Mucosa of rectum (tissue), 2 donors: ENCODE measurements around the gene PHKG1.
"Not testable (repeated sequence)": the region's sequence is repeated elsewhere in the genome, so short reads cannot be mapped to it uniquely, and the experiment has no call there.

Source experiments
- H3K27ac ChIP-seq, 2 donors: one replicate each; pipeline ENCODE4 v1.7.0; 2013; ENCODE audit warnings: inconsistent platforms in 2 of 2, low read depth in 2 of 2, low read length in 2 of 2
- H3K27me3 ChIP-seq, 2 donors: one replicate each; pipeline ENCODE4 v1.7.0; 2013; ENCODE audit warnings: low read length in 2 of 2; ENCODE audit not compliant: control insufficient read depth in 2 of 2, insufficient read depth in 2 of 2
- H3K36me3 ChIP-seq, 2 donors: one replicate each; pipeline ENCODE4 v1.7.0; 2013; ENCODE audit warnings: low read length in 2 of 2; ENCODE audit not compliant: control insufficient read depth in 2 of 2, insufficient read depth in 2 of 2
- H3K4me1 ChIP-seq, 2 donors: one replicate each; pipeline ENCODE4 v1.7.0; 2013; ENCODE audit warnings: low read length in 2 of 2, mild to moderate bottlenecking in 1 of 2; ENCODE audit not compliant: control insufficient read depth in 2 of 2, insufficient read depth in 2 of 2
- H3K4me3 ChIP-seq, 2 donors: one replicate each; pipeline ENCODE4 v1.7.0; 2013; ENCODE audit warnings: low read length in 2 of 2
- H3K9ac ChIP-seq, 2 donors: one replicate each; pipeline ENCODE4 v1.7.0; 2013; ENCODE audit warnings: low read length in 2 of 2, low read depth in 1 of 2, mild to moderate bottlenecking in 1 of 2
- H3K9me3 ChIP-seq, 2 donors: one replicate each; pipeline ENCODE4 v1.7.0; 2013; ENCODE audit warnings: low read length in 2 of 2; ENCODE audit not compliant: control insufficient read depth in 2 of 2
- donor health status: healthy.
- donor health status: Normal muscosa, but diverticular disease.

Gene PHKG1

DNA sequence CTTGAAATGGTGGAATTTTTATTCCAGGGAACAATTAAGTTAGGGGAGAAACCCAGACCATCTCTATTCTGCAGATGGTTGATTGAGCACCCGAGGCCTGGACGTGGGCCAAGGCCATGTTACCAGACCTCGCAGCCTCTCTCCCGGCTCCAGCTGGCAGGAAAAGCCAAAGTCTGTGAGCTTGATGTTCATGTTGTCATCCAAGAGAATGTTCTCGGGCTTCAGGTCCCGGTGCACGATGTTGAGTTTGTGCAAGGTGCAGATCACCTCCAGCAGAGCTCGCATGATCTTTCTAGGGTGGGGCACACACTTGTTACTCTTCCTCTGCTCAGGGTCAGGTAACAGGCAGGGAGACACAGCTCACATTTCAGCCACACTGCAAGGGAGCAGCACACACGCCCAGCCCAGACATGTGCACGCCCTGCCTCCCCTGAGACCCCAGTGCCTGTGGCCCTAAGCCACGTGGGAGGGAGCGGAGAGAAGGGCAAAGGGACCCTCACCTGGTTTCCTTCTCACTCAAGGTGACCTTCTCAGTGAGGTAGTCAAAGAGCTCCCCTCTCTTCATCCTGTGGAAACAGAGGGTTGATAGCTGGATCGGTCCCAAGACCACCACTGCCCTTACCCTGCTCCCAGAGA lies 9.5 kb downstream of the PHKG1 start:
- Histone ChIP-seq H3K27ac (no peak overlapping the region), H3K9ac (no peak overlapping the region), H3K4me1 (peaks cover 0 to 6% of the 10 kb centered on the region in 2 donors), H3K36me3 (peaks cover 6 to 10% of the 10 kb centered on the region in 2 donors), H3K9me3 (no peaks in the 10 kb centered on the region), H3K4me3 (no peak overlapping the region), H3K27me3 (no peaks in the 10 kb centered on the region)

DNA sequence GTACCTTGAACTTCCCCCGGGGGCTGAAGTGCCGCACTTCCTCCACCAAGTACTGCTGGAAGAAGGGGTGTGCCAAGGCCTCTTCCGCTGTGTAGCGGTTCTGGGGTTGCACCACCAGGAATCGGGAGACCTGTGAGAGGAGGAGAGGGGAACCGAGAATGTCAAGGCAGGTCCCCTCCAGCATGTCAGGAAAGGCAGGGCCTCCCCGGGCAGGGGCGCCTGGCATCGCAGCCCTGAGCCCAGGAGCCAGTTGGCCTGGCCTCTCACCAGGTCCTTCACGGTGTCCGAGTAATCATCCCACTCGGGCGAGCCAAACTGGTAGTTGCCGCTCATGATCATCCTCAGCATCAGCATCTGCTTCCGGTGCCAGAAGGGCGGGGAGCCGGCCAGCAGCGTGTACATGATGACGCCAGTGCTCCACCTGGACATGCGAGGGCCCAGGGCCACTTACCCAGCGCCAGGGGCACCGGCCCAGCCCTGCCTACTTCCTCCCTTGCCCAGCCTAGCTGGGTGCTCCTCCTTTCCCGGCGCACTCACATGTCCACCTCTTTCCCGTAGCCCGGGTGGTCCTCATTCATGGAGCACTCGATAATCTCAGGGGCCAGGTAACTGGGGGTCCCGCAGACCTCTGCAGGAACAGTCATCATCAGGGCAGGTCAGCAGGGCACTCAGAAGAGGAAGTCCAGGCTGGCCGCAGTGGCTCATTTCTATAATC lies 11.0 kb downstream of the PHKG1 start:
- no peak overlapping the region for H3K4me3 ChIP-seq
- H3K27ac ChIP-seq: no peak overlapping the region
- no peak overlapping the region for H3K9ac ChIP-seq
- no peaks in the 10 kb centered on the region for H3K27me3 ChIP-seq
- H3K4me1 ChIP-seq: peaks cover 0 to 6% of the 10 kb centered on the region in 2 donors
- H3K9me3 ChIP-seq: no peaks in the 10 kb centered on the region
- peaks cover 7 to 9% of the 10 kb centered on the region in 2 donors for H3K36me3 ChIP-seq

DNA sequence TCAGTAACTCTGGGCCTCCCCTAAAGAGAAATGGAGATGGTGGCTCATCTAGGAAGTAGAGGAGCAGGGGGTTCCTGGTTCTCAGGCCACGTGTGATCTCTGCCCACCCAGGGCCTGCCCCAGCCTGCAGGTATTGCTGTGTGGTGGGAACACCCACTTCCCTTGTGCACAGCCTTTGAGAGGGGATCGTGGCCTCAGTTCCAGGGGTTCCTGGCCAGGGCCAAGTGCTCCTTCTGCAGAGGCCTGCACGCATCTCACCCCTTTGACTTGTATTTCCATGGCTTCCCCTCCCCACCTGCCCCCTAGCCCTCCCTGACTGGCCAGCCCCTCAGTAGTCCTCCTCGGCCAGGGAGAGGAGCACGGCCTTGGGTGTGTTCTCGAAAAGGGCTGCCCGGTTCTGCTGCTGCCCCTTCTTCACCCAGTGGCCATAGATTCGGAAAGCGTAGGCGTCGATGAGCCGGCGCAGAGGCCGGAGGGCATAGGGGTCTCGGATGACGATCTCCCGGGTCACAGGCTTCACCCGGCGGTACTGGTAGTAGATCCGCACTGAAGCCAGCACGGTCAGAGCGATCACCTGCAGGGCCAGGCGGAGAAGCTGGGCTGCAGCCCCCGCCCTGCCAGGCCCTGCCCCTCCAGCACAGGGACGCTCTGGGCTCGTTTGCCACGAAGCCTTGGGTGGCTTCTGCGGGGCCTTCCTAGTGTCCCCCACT lies 11.9 kb downstream of the PHKG1 start:
- not testable (repeated sequence) for H3K27ac ChIP-seq, H3K27me3 ChIP-seq, H3K36me3 ChIP-seq, H3K9ac ChIP-seq, H3K9me3 ChIP-seq, H3K4me1 ChIP-seq, H3K4me3 ChIP-seq

DNA sequence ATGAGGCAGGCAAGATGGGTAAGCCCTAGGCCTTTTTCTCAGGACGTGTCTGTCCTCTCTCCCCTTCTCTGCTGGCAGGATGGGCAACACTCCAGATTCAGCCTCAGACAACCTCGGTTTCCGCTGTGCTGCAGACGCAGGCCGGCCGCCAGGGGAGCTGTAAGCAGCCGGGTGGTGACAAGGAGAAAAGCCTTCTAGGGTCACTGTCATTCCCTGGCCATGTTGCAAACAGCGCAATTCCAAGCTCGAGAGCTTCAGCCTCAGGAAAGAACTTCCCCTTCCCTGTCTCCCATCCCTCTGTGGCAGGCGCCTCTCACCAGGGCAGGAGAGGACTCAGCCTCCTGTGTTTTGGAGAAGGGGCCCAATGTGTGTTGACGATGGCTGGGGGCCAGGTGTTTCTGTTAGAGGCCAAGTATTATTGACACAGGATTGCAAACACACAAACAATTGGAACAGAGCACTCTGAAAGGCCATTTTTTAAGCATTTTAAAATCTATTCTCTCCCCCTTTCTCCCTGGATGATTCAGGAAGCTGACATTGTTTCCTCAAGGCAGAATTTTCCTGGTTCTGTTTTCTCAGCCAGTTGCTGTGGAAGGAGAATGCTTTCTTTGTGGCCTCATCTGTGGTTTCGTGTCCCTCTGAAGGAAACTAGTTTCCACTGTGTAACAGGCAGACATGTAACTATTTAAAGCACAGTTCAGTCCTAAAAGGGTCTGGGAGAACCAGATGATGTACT lies 13.1 kb downstream of the PHKG1 start:
- Histone ChIP-seq H3K4me3 (no peak overlapping the region), H3K27ac (peak overlapping the region; percentile 44 to 53), H3K9me3 (no peaks in the 10 kb centered on the region), H3K36me3 (peaks cover 7 to 9% of the 10 kb centered on the region in 2 donors), H3K9ac (no peak overlapping the region), H3K4me1 (peaks cover 0 to 6% of the 10 kb centered on the region in 2 donors), H3K27me3 (no peaks in the 10 kb centered on the region)

DNA sequence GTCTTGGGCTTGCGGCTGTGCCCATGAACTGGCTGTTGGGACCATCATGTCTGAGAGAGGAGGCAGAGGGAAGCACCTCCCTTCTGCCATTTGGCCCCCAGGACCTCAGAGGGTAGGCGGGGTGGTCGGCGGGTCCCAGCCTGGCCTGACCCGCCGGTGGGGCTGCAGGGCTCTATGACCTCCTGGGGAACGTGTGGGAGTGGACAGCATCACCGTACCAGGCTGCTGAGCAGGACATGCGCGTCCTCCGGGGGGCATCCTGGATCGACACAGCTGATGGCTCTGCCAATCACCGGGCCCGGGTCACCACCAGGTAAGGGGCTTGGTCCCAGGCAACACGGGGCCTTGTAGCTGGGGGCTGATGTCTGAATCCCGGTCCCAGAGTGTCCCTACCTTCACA lies 14.6 kb downstream of the PHKG1 start:
- H3K4me3 ChIP-seq: no peak overlapping the region
- peaks cover 0 to 6% of the 10 kb centered on the region in 2 donors for H3K4me1 ChIP-seq
- H3K9me3 ChIP-seq: no peaks in the 10 kb centered on the region
- no peaks in the 10 kb centered on the region for H3K27me3 ChIP-seq
- no peak overlapping the region for H3K27ac ChIP-seq
- no peak overlapping the region for H3K9ac ChIP-seq
- H3K36me3 ChIP-seq: peaks cover 7 to 9% of the 10 kb centered on the region in 2 donors

DNA sequence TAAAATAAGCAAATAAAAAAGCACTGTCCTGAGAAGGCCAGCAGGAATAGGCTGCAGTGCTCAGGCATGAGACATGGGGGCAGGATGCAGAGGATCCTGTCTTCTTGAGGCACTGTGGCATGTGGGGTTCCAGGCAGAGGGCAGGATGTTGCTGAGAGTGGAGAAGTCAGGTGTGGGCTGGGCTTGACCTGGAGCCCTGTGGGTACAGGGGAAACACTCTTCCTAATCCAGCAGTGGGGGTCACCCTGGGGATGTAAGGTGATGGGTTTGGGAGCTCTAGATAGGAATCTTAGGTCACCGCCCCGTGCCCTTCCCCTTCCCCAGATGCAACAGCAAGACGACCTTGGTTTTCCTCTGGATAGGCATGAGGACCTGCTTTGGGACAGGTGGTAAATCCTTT lies 15.1 kb downstream of the PHKG1 start:
- H3K27ac ChIP-seq: no peak overlapping the region
- H3K9me3 ChIP-seq: no peaks in the 10 kb centered on the region
- peaks cover 9 to 11% of the 10 kb centered on the region in 2 donors for H3K36me3 ChIP-seq
- no peak overlapping the region for H3K4me3 ChIP-seq
- H3K9ac ChIP-seq: no peak overlapping the region
- H3K4me1 ChIP-seq: peaks cover 0 to 6% of the 10 kb centered on the region in 2 donors
- no peaks in the 10 kb centered on the region for H3K27me3 ChIP-seq

DNA sequence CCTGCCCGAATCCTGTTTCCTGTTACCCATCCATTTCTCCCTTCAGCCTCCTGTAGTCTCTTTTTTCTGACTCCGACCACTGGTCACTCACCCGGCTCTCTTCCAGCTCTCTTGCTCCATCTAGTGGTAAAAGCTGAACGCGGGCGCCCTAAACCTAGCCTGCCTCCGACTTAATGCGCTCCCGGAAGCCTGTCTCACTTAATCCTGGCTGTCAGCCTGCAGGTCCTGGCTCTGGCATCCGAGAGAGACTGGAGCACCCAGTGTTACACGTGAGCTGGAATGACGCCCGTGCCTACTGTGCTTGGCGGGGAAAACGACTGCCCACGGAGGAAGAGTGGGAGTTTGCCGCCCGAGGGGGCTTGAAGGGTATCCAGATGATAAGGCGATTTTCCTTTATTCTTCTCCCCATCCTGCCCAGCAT lies 18.4 kb downstream of the PHKG1 start:
- H3K9me3 ChIP-seq: no peaks in the 10 kb centered on the region
- no peak overlapping the region for H3K9ac ChIP-seq
- no peak overlapping the region for H3K4me3 ChIP-seq
- peaks cover 16% of the 10 kb centered on the region in 2 donors for H3K36me3 ChIP-seq
- no peak overlapping the region for H3K27ac ChIP-seq
- H3K4me1 ChIP-seq: peaks cover 0 to under 1% of the 10 kb centered on the region in 2 donors
- H3K27me3 ChIP-seq: no peaks in the 10 kb centered on the region

DNA sequence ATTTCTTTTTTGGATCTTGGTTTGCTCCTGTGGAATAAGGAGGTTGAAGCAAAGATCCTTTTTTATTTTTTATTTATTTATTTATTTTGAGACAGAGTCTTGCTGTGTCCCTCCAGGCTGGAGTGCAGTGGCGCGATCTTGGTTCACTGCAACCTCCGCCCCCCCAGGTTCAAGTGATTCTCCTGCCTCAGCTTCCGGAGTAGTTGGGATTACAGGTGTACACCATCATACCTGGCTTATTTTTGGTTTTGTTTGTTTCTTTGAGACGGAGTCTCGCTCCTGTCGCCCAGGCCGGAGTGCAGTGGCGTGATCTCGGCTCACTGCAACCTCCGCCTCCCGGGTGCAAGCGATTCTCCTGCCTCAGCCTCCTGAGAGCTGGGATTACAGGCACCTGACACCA lies 26.4 kb downstream of the PHKG1 start:
- not testable (repeated sequence) for H3K9ac ChIP-seq, H3K27ac ChIP-seq, H3K9me3 ChIP-seq, H3K27me3 ChIP-seq, H3K4me3 ChIP-seq
- H3K4me1 ChIP-seq: peaks cover 4 to 11% of the 10 kb centered on the region in 2 donors
- peaks cover 16 to 32% of the 10 kb centered on the region in 2 donors for H3K36me3 ChIP-seq

DNA sequence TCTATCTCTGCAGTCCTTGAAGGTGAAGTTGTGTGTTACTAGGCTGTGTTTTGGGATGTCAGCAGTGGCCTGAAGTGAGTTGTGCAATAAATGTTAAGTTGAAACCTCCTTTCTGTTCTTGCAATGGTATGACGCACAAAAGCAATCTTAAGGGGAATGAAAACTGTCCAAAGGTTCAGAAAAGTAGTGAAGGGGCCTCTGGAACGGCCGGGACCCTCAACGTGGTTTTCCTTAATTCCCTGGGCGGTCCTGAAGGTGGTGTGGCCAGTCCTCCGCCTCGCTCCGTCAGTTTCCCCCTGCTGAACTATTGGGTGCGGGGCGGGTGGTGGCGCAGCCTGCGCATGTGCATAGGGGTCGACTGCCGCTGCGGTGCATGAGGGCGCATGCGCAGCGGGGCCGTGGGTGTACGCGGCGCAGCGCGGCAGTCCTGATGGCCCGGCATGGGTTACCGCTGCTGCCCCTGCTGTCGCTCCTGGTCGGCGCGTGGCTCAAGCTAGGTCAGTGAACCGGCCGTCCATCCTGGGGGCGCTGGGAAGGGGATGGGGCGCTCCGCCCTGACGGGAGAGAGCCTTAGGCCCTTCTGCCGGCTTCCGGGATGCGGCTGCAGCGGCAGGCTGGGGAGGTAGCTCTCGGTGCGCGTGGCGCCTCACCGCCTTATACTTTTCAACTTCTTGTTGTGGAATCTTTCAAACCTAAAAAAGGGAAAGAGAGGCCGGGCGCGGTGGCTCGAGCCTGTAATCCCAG lies 28.7 kb downstream of the PHKG1 start, which contains the start of gene SUMF2:
TSS of gene SUMF2 (plus strand) at position 405 of the 744 bp plus-strand sequence. CDS start at position 431, 26 bp downstream.
- H3K27ac ChIP-seq: peak within 1 kb of the TSS; percentile 86 to 94
- peak within 1 kb of the TSS; percentile 85 to 90 for H3K9ac ChIP-seq
- no peaks in the 10 kb centered on the region for H3K9me3 ChIP-seq
- H3K27me3 ChIP-seq: no peaks in the 10 kb centered on the region
- peak within 1 kb of the TSS; percentile 89 to 99 for H3K4me3 ChIP-seq
- peaks cover 4 to 11% of the 10 kb centered on the region in 2 donors for H3K4me1 ChIP-seq
- H3K36me3 ChIP-seq: peaks cover 25 to 41% of the 10 kb centered on the region in 2 donors
